Uterus (tissue), 4 donors: ENCODE measurements around the gene N4BP3. TPM values are rescaled to one million over a fixed set of nuclear protein-coding genes. Genes with fewer than 3 reads are reported as not detected.
A peak's percentile ranks its signal among the peaks of the same experiment; 100 is the strongest.

Experiments
- DNase-seq, 2 donors: peaks; one replicate each; pipeline ENCODE4 v3.0.0-alpha.2; 2019 to 2020
- H3K27ac ChIP-seq, 2 donors: fragments of 200-600 bp; sonication (generic); 1 replicate in 1 of 2; 2 replicates in 1 of 2; pipeline ENCODE4 v1.5.1; 2016 to 2018
- H3K27me3 ChIP-seq, 2 donors: fragments of 200-600 bp; sonication (generic); one replicate each; pipeline ENCODE4 v1.5.1; 2018 to 2019; ENCODE audit warnings: control low read depth in 1 of 2
- H3K36me3 ChIP-seq, 2 donors: fragments of 200-600 bp; sonication (generic); one replicate each; pipeline ENCODE4 v1.5.1; 2019; ENCODE audit warnings: control low read depth in 1 of 2
- H3K4me1 ChIP-seq, 2 donors: fragments of 200-600 bp; sonication (generic); one replicate each; pipeline ENCODE4 v1.5.1; 2018 to 2019; ENCODE audit warnings: control low read depth in 1 of 2
- H3K4me3 ChIP-seq, 2 donors: fragments of 200-600 bp; sonication (generic); 1 replicate in 1 of 2; 2 replicates in 1 of 2; pipeline ENCODE4 v1.5.1; 2018 to 2019; ENCODE audit warnings: mild to moderate bottlenecking in 1 of 2
- H3K9me3 ChIP-seq, 2 donors: fragments of 200-600 bp; sonication (generic); one replicate each; pipeline ENCODE4 v1.5.1; 2019; ENCODE audit warnings: control low read depth in 1 of 2
- CTCF ChIP-seq, 4 experiments: fragments of 200-600 bp in 2 of 4; fragments of 450-650 bp in 2 of 4; sonication (generic) in 2 of 4; IDR thresholded peaks; one replicate each; pipeline ENCODE4 v1.5.1; 2016 to 2019; ENCODE audit warnings: antibody characterized with exemption in 4 of 4, mild to moderate bottlenecking in 2 of 4, moderate library complexity in 1 of 4
- POLR2A ChIP-seq, 2 donors: fragments of 450-650 bp; IDR thresholded peaks; one replicate each; pipeline ENCODE4 v1.6.1; 2016; ENCODE audit warnings: antibody characterized with exemption in 2 of 2, mild to moderate bottlenecking in 1 of 2, moderate library complexity in 1 of 2
- intact Hi-C: fragments of 100-400 bp; cut with DNase I; formaldehyde crosslinking; loops from one replicate; pipeline ENCODE4 v1.15.1; 2023; ENCODE audit warnings: low total_unique reads
- total RNA-seq, 4 donors: library from RNA; depleted of rRNA in 3 of 4; stranded (reverse); fragments of >200 nt in 3 of 4; gene quantifications; one replicate each; pipeline versions ENCODE4 v1.1.0 to v1.2.4, GENCODE V29; 2014 to 2023
- donor health status: DM: yes; HTN: yes; CAD: no.

The N4BP3 gene
- total RNA-seq, 4 donors from 2014 or later: 0.59 to 9.6 (median 1.6) TPM

- Histone ChIP-seq H3K4me1 (peaks cover 0 to 9% of the 10 kb centered on the region in 2 donors), H3K9me3 (no peaks in the 10 kb centered on the region), H3K36me3 (no peaks in the 10 kb centered on the region), H3K27ac (no peak overlapping the region), H3K27me3 (no peaks in the 10 kb centered on the region), H3K4me3 (peak overlapping the region in 1 of 2 donors; percentile 4)
- intact Hi-C loops: no loop called here
- TF ChIP-seq POLR2A (IDR thresholded peaks at IDR 0.05) (no peak), CTCF (IDR thresholded peaks at IDR 0.05) (no peak)
- peak in 1 of 2 donors; percentile 40 for DNase-seq
These were observed 8.3 kb downstream of the N4BP3 start for GRCh38 chr5:178121391-178122276.

DNA sequence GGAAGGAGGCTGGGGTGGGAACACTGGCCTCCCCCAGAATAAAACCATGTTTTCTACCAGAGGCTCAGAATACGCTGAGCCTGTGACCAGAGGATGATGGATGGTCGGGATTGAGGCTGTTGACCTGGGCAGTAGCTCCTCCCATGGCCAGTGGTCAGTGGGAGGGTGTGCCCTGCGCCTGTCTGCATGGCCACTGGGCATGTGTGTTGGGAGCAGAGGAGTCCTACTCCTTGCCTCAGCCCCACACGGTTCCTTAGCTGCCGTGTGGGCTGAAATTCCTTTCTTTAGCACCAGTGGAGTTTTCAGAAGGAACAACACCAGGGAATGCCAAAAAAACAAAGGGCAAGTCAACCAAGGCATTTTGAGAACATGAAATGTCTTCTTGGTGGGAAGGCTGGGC, 9.0 kb downstream of the N4BP3 start:
- H3K27ac ChIP-seq: no peak overlapping the region
- intact Hi-C loops: no loop called here
- H3K27me3 ChIP-seq: no peaks in the 10 kb centered on the region
- peaks cover 0 to 9% of the 10 kb centered on the region in 2 donors for H3K4me1 ChIP-seq
- DNase-seq: no peak
- H3K4me3 ChIP-seq: no peak overlapping the region
- no peak for TF ChIP-seq POLR2A (IDR thresholded peaks at IDR 0.05)
- TF ChIP-seq CTCF (IDR thresholded peaks at IDR 0.05): no peak
- H3K36me3 ChIP-seq: no peaks in the 10 kb centered on the region
- no peaks in the 10 kb centered on the region for H3K9me3 ChIP-seq

GRCh38 chr5:178123094-178123965, 10.0 kb downstream of the N4BP3 start:
- Histone ChIP-seq H3K36me3 (no peaks in the 10 kb centered on the region), H3K4me1 (peaks cover 0 to 9% of the 10 kb centered on the region in 2 donors), H3K4me3 (no peak overlapping the region), H3K27ac (no peak overlapping the region), H3K27me3 (no peaks in the 10 kb centered on the region), H3K9me3 (no peaks in the 10 kb centered on the region)
- intact Hi-C loops: no loop called here
- DNase-seq: no peak
- no peak for TF ChIP-seq CTCF (IDR thresholded peaks at IDR 0.05)
- no peak for TF ChIP-seq POLR2A (IDR thresholded peaks at IDR 0.05)

DNA sequence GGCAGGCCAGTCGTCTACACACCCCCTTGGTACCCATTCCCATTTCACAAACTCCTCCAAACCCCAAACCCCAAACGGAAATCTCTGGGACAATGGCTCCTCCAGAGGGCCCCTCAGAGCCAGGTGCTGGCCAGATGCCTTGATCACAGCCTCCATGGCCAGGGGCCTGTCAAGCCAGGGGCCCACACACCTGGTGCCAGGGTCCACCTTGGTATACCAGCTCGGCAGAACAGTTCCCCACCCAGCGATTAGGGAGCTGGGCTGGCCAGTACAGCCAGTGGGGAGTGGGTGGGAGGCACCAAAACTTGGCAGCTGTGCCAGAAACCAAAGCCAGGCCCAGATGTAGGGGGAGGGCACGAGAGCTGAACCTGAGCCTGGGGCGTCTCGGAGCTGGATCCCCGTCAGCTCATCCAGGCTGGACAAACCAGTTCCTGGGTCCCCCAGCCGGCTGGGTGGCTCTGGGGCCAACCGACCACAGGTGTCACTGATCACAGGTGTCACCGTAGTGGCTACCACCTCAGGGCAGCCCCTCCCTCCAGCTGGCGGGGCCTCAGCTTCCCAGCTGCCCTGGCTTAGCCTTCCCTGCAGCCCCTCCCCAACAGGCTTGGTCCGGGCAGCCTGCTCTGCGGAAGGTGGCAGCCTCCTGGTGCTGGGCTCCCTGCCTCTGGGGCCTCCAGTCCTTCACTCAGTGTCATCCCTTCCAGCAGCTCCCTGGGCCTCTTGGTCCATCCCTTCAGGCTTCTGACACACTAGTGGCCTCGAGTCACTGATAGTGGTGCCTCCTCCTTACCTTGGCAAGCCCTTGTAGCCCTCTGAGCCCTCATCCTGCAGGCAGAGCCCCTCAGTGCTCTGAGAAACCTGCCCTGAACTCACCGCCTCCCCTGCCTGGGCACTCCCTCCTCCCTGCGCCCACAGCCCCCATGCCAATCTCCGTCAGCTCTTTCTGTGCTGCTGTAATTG, 10.9 kb downstream of the N4BP3 start:
- Histone ChIP-seq H3K9me3 (no peaks in the 10 kb centered on the region), H3K4me1 (peaks cover 0 to 9% of the 10 kb centered on the region in 2 donors), H3K36me3 (no peaks in the 10 kb centered on the region), H3K4me3 (no peak overlapping the region), H3K27ac (no peak overlapping the region), H3K27me3 (no peaks in the 10 kb centered on the region)
- DNase-seq: no peak
- TF ChIP-seq CTCF (IDR thresholded peaks at IDR 0.05): no peak
- no peak for TF ChIP-seq POLR2A (IDR thresholded peaks at IDR 0.05)
- intact Hi-C loops: no loop called here
